NK-92 treated with Interleukin-12 subunit alpha and Interleukin-12 subunit beta, amount 100 ng/mL, for 24 hours (cell line): ENCODE measurements around the gene CNDP1.

Experiments
- DNase-seq: peaks from one replicate; lab custom pipeline; 2025; lab: John Stamatoyannopoulos, UW

CNDP1 gene

GRCh38 chr18:74506448-74507084 is 27.7 kb upstream of the CNDP1 start:
- DNase-seq, result no peak

- DNase-seq, result no peak
These were observed 27.0 kb upstream of the CNDP1 start for GRCh38 chr18:74507097-74507881.

DNA sequence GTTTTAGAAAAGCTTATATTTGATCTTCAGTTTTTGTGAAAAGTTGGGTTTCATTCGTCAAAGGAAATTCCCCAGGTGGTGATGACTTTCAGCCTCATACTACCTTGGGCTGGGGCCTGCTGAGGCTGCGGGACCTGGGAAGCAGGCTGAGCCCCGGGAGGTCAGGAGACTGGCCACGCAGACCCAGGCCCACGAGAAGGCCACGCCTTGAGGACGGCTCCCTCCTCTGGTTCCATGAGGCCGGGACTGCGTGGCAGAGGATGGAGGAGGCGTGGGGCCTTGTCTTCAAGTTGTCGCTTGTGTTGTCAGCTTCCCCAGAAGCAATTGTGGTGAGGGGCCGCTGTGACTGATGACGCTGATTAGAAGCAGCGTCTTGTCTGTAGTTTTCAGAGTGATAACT is 26.4 kb upstream of the CNDP1 start:
- no peak for DNase-seq

- no peak for DNase-seq
These were observed 25.9 kb upstream of the CNDP1 start for GRCh38 chr18:74508366-74508765.

- no peak for DNase-seq
These were observed 25.5 kb upstream of the CNDP1 start for GRCh38 chr18:74508821-74509225.

DNA sequence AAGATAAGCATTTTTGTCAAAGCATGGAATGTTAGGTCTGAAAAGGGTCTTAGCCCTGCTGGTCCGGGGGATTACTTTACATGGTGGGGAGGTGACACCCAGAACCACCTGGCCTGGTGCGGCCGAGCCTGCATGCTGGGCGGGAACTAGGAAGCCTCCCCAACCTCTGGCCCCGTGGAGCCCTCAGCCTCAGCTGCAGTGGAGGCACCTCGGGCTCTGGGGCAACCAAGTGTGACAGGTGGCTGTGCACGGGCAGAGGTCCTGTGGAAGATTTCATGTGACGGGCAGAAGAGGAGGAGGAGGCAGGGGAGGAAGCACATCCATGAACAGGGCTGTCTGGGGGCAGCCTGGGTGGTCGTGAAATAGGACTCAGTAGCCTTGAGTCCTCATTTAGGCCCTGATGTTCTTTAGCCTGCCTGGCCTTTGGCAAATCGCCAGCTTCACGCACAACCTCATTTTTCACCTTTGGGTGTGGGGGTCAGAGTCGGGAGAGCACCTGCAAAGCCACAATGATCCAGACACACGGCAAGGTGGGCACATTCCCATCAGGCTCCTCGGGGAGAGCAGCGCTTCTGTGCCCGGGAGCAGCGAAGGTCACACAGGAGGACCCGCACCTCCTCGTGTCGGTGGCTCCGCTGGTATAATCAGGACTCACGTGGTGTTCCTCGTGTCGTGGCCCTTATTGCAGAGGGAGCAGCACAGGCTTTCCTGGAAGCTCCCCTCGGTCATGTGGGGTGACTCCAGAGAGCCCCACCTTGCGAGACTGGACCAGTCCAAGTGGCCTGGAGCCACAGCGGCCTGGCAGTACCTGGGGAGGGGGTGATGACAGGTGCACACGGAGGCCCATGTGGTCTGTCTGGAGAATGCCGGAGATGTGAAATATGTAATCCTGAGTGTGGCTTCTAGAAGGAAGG is 24.2 kb upstream of the CNDP1 start:
- DNase-seq, result no peak

DNA sequence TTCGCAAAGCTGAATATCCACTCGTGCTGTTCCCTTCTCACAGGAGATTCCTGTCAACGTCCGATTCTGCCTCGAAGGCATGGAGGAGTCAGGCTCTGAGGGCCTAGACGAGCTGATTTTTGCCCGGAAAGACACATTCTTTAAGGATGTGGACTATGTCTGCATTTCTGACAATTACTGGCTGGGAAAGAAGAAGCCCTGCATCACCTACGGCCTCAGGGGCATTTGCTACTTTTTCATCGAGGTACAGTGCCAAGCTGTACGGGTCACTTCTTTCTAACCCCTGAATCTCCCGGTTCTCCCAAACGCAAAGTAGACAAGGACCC is 23.6 kb upstream of the CNDP1 start:
- DNase-seq, result no peak

GRCh38 chr18:74511823-74512222 is 22.5 kb upstream of the CNDP1 start:
- DNase-seq, result no peak

DNA sequence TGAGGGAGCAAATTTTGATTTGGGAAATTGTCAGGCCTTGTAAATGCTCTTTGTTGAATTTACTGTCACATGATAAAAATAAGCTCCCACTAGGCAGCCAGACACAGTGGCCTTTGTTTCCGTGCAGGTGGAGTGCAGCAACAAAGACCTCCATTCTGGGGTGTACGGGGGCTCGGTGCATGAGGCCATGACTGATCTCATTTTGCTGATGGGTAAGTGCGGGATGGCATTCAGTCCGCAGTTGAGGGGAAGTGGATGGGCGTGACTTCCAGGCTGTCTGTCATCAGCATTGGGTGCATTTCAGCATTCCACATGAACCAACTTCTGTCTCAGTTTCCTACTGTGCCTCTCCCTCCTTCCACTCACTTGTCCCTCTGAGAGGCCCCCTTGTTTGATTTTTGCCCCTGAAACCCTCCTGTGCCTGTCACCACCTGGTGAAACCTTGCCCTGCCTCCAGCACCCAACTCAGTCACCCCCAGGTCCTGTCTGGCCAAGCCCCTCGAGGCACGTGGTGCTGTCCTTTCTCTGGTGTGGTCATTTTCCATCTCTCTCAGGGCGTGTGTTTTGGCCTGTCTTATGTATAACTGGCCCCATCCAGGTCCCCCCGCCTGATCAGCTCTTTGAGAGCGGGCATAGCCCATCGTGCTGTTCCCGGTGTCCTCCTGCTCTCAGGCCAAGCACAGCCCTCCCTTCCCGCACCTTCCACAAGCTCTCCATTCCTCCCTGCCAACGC is 21.8 kb upstream of the CNDP1 start:
- DNase-seq, result no peak

DNA sequence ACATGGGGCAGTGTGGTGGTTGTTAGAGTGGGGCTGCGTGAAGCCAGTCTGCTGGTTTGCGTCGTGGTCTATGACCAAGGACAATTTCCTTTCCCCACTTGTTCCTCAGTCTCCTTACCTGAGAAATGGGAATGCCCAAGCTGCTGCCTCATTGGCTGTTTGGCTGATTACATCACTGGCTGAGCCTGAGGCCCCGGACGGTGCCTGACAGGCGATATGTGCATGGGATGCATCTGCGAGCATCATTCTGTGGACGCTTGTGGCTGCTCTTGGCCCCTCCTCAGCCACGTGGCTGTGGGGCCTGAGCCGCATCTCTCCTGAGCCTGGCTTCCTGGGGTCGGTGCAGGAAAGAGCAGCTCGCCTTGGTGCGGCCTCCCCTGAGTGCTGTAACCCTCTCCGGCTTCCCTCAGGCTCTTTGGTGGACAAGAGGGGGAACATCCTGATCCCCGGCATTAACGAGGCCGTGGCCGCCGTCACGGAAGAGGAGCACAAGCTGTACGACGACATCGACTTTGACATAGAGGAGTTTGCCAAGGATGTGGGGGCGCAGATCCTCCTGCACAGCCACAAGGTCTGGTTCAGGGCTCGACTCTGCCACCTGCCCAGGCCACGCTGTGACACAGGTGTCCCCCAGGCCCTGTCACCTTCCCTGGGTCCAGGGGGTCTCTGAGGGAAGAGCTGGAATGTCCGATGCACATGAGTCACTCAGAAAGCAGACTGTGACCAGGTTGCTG is 21.0 kb upstream of the CNDP1 start:
- DNase-seq, result no peak

DNA sequence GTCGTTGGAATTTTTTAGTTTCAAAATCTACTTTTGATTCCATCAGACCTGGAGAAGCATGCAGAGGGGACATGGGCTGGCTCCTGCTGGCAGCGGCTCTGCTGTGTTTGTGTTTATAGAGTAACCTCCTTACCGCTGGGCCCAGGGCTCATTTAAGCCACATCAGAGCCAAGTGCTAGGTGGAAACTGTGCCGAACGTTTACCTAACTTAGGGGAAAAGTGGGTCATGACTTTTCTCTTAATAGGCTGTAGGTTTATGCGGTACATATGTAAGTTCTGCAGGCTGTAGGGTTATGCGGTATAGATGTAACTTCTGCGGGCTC is 20.5 kb upstream of the CNDP1 start:
- no peak for DNase-seq

DNA sequence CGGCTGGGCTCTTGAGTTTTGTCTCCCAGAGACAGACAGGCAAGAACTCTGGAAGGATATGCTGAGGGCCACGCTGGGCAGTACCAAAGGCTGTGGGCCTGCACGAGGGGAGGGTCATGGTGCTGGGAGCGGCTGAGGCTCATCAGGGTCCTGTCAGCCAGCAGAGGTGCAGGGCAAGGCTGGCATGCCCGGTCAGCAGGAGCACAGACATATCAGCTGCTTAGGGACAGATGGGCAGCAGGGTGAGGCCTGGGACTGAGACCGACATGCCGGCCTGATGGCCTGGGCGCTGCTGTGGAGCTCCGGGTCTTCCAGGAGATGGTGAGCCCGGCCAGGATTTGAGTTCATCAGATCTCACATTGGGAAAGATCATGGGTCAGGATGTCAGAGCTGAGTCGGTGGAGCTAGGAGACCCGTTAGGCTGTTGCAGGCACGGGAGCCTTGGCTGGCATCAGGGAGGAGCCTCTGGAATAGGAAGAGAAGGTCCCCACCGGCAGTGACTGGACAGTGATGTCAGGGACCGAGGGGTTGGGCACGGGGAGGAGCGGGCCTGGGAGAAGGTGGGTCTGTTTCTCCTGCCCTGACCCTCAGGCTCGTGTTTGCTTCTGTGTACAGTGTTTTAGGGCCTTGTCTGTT is 19.3 kb upstream of the CNDP1 start:
- DNase-seq, result no peak

GRCh38 chr18:74515620-74516231 is 18.6 kb upstream of the CNDP1 start:
- no peak for DNase-seq

DNA sequence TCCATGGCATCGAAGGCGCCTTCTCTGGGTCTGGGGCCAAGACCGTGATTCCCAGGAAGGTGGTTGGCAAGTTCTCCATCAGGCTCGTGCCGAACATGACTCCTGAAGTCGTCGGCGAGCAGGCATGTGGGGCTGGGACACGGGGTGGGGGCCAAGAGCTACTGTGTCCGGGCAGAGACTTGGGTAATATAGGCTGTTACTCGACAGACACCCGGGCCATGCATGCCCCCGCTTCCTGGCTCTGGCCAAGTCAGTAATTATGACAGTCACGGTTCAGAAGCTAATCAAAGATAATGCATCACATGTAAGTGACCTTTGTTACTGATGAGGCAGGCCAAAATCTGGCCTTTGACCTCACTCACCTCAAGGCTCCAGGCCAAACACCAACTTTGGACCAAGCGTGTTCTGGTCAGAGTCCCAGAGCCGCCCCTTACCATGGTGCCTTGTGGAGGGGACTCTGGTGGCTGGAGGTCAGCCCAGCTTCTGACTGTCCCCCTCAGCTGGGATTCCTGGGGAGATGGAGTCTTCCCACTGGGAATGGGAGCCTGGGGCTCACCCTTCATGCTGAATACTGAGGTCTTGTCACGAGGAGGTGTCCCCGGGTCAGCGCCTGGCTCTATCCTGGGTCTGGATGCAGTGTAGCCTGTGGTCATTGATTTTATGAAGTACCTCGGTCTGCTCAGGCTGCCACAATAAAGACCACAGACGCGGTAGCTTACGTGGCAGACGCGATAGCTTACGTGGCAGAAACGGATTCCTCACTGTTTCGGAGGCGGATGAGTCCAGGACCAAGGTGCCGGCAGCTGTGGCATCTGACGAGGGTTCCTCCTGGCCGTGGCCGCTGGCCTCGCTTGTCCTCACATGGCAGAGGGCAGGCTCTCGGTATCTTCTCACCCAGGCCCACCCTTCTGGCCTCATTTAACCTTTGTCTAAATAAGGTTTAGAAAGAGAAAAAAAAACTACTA is 17.7 kb upstream of the CNDP1 start:
- DNase-seq, result no peak

- DNase-seq, result no peak
These were observed 17.1 kb upstream of the CNDP1 start for GRCh38 chr18:74517236-74517630.

DNA sequence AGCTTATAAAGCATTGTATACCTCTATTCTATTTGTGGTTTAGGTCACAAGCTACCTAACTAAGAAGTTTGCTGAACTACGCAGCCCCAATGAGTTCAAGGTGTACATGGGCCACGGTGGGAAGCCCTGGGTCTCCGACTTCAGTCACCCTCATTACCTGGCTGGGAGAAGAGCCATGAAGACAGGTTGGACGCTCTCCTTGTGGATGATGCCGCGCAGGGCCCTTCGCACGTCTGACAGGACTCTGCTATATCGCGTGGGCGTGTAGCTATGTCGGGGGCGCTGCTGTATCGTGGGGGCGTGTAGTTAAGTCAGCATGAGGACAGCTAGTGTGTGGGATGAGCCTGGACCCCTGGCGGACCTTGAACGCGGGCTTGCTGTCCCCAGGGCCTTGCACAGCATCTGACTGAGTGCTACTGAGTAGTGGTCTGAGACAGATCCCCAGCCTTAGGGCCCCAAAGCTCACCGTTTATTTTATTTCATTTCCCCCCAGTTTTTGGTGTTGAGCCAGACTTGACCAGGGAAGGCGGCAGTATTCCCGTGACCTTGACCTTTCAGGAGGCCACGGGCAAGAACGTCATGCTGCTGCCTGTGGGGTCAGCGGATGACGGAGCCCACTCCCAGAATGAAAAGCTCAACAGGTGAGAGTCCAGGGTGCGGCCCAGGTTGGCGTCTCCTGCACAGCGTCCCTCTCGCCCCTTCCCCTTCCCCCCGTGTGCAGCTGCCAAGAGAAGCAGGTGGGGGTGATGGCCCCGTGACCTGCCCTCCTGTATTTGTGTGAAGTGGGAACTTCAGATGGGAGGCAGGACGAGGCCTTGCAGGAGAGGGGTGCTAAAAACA is 15.6 kb upstream of the CNDP1 start:
- DNase-seq, result no peak

DNA sequence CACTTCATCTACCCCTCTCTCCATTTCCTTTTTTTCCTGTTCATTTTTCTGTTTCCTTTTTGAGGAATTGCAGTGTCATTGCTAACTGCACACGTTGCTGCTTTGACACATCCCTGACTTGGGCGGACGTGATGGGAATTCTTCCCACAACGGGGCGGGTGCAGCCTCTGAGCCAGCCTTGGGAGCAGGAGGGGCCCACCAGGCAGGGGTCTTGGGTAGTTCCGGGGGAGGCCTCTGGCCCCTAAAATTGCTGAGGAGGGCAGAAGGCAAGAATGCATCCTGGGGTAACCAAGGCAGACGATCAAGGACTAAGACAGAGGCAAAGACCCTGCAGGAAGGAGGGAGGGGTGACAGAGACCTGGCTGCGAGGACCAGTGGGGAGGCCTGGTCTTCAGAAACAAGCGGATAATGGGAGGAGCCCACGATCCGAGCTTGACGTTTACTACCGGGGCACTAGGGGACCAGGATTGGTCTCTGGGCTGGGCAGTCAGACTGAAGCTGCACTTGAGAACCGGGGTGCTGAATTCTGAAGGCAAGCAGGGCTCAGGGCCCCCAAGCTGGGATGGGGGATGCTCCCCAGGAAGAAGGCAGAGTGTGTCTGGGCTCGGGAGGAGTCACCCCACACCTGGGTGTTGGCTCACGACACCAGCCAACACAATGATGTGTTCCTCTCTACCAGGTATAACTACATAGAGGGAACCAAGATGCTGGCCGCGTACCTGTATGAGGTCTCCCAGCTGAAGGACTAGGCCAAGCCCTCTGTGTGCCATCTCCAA is 14.8 kb upstream of the CNDP1 start:
- DNase-seq, result no peak
